K562 (cell line): Measurements from ENCODE around the gene HOXA4.

Experiments used
- CEBPB ChIP-seq: fragments of 450-650 bp; IDR thresholded peaks from 2 replicates; pipeline ENCODE4 v1.6.1; 2016; ENCODE audit warnings: missing genetic modification characterization, missing compliant biosample characterization
- FOXK2 ChIP-seq, 2 experiments: fragments of 450-650 bp; IDR thresholded peaks in 1 of 2; conservative IDR thresholded peaks in 1 of 2; 2 replicates each; pipeline ENCODE4 v1.6.1; 2016; ENCODE audit warnings: low read depth in 2 of 2, mild to moderate bottlenecking in 1 of 2
- HNRNPL ChIP-seq: fragments of 200-400 bp; formaldehyde crosslinking; IDR thresholded peaks from 2 replicates; pipeline ENCODE4 v1.6.1; 2017; ENCODE audit warnings: low read depth, mild to moderate bottlenecking, low read length
- POLR2A ChIP-seq: fragments of 450-650 bp; conservative IDR thresholded peaks from 2 replicates; pipeline ENCODE4 v1.6.1; 2016
- U2AF1 ChIP-seq: fragments of 200-400 bp; formaldehyde crosslinking; optimal IDR thresholded peaks from 2 replicates; pipeline ENCODE3; 2017; ENCODE audit warnings: mild to moderate bottlenecking, low read depth, low read length, moderate library complexity
- ZNF655 ChIP-seq: fragments of 250-450 bp; sonication (Bioruptor Pico); IDR thresholded peaks from 2 replicates; pipeline ENCODE4 v1.5.0; 2021

DNA sequence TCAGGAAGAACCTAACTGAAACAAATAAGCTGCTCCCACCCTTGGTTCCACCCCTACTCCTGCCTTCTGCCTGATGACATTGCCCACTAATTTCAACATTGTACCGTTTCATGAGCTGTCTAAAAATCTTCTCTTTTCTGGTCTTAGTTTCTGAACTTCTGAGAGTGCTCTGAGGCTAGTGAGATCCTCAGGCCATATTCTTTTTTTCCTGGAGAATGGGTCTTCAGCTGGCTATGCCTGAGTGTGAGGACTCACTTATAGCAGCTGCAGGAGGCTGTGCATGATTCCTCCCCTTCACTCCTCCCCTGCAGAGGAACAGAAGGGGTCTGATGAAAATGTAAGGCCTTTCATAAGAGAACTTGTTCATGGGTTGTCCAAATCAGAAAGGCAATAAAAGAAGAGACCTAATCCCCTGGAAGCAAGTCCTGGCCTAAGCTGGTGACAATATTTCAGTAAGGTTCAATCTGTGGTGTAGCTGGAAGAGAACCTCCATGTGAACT lies 11.1 kb downstream of the HOXA4 start:
- TF ChIP-seq ZNF655 (CRISPR knock-in tag) (no peak), HNRNPL (no peak), CEBPB (tag) (no peak), POLR2A (no peak), U2AF1 (no peak), FOXK2 (conservative IDR thresholded peaks at IDR 0.05 in 1 of 2, IDR thresholded peaks at IDR 0.05 in 1 of 2; ENCODE audit: low read depth in 2 of 2) (no peak)
